HepG2 (cell line): ENCODE data around the gene VDAC2. TPM values are rescaled to one million over a fixed set of nuclear protein-coding genes. Genes with fewer than 3 reads are reported as not detected.

ENCODE experiments used
- ATF7-NPFF ChIP-seq: sonication (generic); formaldehyde crosslinking; IDR thresholded peaks from 2 replicates; pipeline ENCODE4 v1.8.1; 2023; ENCODE audit warnings: mild to moderate bottlenecking, low read depth, missing genetic modification reagents, moderate library complexity
- CBX1 ChIP-seq: IDR thresholded peaks from one replicate; pipeline ENCODE4 v1.6.1; 2016; ENCODE audit warnings: antibody characterized with exemption, low read depth
- ELF4 ChIP-seq: sonication (generic); formaldehyde crosslinking; IDR thresholded peaks from 2 replicates; pipeline ENCODE4 v1.5.0; 2020; ENCODE audit warnings: missing genetic modification reagents, mild to moderate bottlenecking, moderate library complexity, borderline replicate concordance
- HCFC1 ChIP-seq: fragments of 150-350 bp; IDR thresholded peaks from 2 replicates; pipeline ENCODE4 v1.6.1; 2014; ENCODE audit warnings: low read depth, low read length
- HNRNPL ChIP-seq: fragments of 200-400 bp; formaldehyde crosslinking; IDR thresholded peaks from 2 replicates; pipeline ENCODE4 v1.6.1; 2017; ENCODE audit warnings: mild to moderate bottlenecking, low read depth, low read length
- MAFF ChIP-seq: IDR thresholded peaks from 2 replicates; pipeline ENCODE4 v1.6.1; 2011; ENCODE audit warnings: low read depth, low read length, improper control_type of control experiment
- MYC ChIP-seq: sonication (generic); formaldehyde crosslinking; IDR thresholded peaks from 2 replicates; pipeline ENCODE4 v1.9.0; 2021; ENCODE audit warnings: missing genetic modification reagents, borderline replicate concordance
- NFE2 ChIP-seq: sonication (generic); formaldehyde crosslinking; IDR thresholded peaks from 2 replicates; pipeline ENCODE4 v1.4.0; 2020; ENCODE audit warnings: missing genetic modification reagents
- NPAS2 ChIP-seq: sonication (generic); formaldehyde crosslinking; IDR thresholded peaks from 2 replicates; pipeline ENCODE4 v1.8.0; 2022; ENCODE audit warnings: mild to moderate bottlenecking, missing genetic modification reagents, borderline replicate concordance
- PCBP2 ChIP-seq: fragments of 200-400 bp; formaldehyde crosslinking; optimal IDR thresholded peaks from 2 replicates; pipeline ENCODE3; 2018; ENCODE audit warnings: low read length, low read depth; ENCODE audit not compliant: poor library complexity, severe bottlenecking
- POLR2G ChIP-seq: fragments of 200-400 bp; formaldehyde crosslinking; IDR thresholded peaks from 2 replicates; pipeline ENCODE4 v1.6.1; 2018; ENCODE audit warnings: mild to moderate bottlenecking, low read depth, low read length, moderate library complexity
- SMAD1 ChIP-seq: sonication (generic); formaldehyde crosslinking; IDR thresholded peaks from 2 replicates; pipeline ENCODE4 v1.4.0; 2020; ENCODE audit warnings: missing genetic modification reagents, low read depth, mild to moderate bottlenecking, borderline replicate concordance
- TRIM24 ChIP-seq: sonication (generic); formaldehyde crosslinking; IDR thresholded peaks from 2 replicates; pipeline ENCODE4 v1.8.0; 2022; ENCODE audit warnings: mild to moderate bottlenecking, missing genetic modification reagents
- WIZ ChIP-seq: sonication (generic); formaldehyde crosslinking; IDR thresholded peaks from 2 replicates; pipeline ENCODE4 v1.5.1; 2020; ENCODE audit warnings: mild to moderate bottlenecking, missing genetic modification reagents
- ZBTB7A ChIP-seq: sonication (generic); formaldehyde crosslinking; IDR thresholded peaks from 2 replicates; pipeline ENCODE4 v1.8.0; 2022; ENCODE audit warnings: mild to moderate bottlenecking, missing genetic modification reagents
- ZFP62 ChIP-seq: sonication (generic); formaldehyde crosslinking; IDR thresholded peaks from 2 replicates; pipeline ENCODE4 v1.4.0; 2020; ENCODE audit warnings: missing genetic modification reagents
- ZNF224 ChIP-seq: sonication (generic); formaldehyde crosslinking; IDR thresholded peaks from 2 replicates; pipeline ENCODE4 v1.5.0; 2020; ENCODE audit warnings: mild to moderate bottlenecking, missing genetic modification reagents
- ZNF367 ChIP-seq: sonication (generic); formaldehyde crosslinking; IDR thresholded peaks from 2 replicates; pipeline ENCODE4 v1.4.0; 2020; ENCODE audit warnings: missing genetic modification reagents, borderline replicate concordance
- ZNF629 ChIP-seq: sonication (generic); formaldehyde crosslinking; conservative IDR thresholded peaks from 2 replicates; pipeline ENCODE4 v1.5.0; 2020; ENCODE audit warnings: missing genetic modification reagents
- ZNF670 ChIP-seq: sonication (generic); formaldehyde crosslinking; IDR thresholded peaks from 2 replicates; pipeline ENCODE4 v1.8.0; 2022; ENCODE audit warnings: mild to moderate bottlenecking, missing genetic modification reagents, borderline replicate concordance
- ZNF768 ChIP-seq: sonication (generic); formaldehyde crosslinking; IDR thresholded peaks from 2 replicates; pipeline ENCODE4 v1.4.0; 2020; ENCODE audit warnings: missing genetic modification reagents
- ZNF790 ChIP-seq: sonication (generic); formaldehyde crosslinking; IDR thresholded peaks from 2 replicates; pipeline ENCODE4 v1.8.0; 2022; ENCODE audit warnings: missing genetic modification reagents, mild to moderate bottlenecking, borderline replicate concordance
- ZNF850 ChIP-seq: sonication (generic); formaldehyde crosslinking; conservative IDR thresholded peaks from 2 replicates; pipeline ENCODE4 v1.9.0; 2021; ENCODE audit warnings: mild to moderate bottlenecking, missing genetic modification reagents
- polyA plus RNA-seq, 8 experiments: library from polyadenylated mRNA; depleted of rRNA in 3 of 8; stranded (reverse) in 7 of 8; unstranded in 1 of 8; fragments of >200 nt; fragmentation: Illumina TruSeq in 4 of 8; extraction: Trizol in 4 of 8; gene quantifications; 2 replicates each; pipeline versions ENCODE4 v1.2.1 to v1.2.3, GENCODE V29; 2011 to 2016; ENCODE audit warnings: low read depth in 4 of 8, missing spikeins in 1 of 8, mixed read lengths in 1 of 8; ENCODE audit not compliant: insufficient read depth in 1 of 8
- total RNA-seq, 5 experiments: library from RNA; depleted of rRNA; stranded (reverse); fragments of >200 nt; fragmentation: Illumina TruSeq; extraction: Trizol; gene quantifications; 2 replicates each; pipeline ENCODE4 v1.2.3, GENCODE V29; 2016; ENCODE audit warnings: low read depth in 1 of 5
- TF ChIP-seq, protein P1 (sequence below): sonication (generic); formaldehyde crosslinking; IDR thresholded peaks from 2 replicates; pipeline ENCODE4 v1.8.0; 2022; ENCODE audit warnings: mild to moderate bottlenecking, missing genetic modification reagents, moderate library complexity
- TF ChIP-seq, protein P2 (sequence below): sonication (generic); formaldehyde crosslinking; conservative IDR thresholded peaks from 2 replicates; pipeline ENCODE4 v1.8.0; 2022; ENCODE audit warnings: mild to moderate bottlenecking, moderate library complexity, missing genetic modification reagents
- TF ChIP-seq, protein P3 (sequence below): sonication (generic); formaldehyde crosslinking; IDR thresholded peaks from 2 replicates; pipeline ENCODE4 v1.4.0; 2020; ENCODE audit warnings: missing genetic modification reagents, borderline replicate concordance

Gene VDAC2
- total and polyA plus RNA-seq, 2 of the 13 experiments (the other 11 are each of a cell fraction or from before 2014, with no cell fraction given), result 67.9 to 222 TPM

DNA sequence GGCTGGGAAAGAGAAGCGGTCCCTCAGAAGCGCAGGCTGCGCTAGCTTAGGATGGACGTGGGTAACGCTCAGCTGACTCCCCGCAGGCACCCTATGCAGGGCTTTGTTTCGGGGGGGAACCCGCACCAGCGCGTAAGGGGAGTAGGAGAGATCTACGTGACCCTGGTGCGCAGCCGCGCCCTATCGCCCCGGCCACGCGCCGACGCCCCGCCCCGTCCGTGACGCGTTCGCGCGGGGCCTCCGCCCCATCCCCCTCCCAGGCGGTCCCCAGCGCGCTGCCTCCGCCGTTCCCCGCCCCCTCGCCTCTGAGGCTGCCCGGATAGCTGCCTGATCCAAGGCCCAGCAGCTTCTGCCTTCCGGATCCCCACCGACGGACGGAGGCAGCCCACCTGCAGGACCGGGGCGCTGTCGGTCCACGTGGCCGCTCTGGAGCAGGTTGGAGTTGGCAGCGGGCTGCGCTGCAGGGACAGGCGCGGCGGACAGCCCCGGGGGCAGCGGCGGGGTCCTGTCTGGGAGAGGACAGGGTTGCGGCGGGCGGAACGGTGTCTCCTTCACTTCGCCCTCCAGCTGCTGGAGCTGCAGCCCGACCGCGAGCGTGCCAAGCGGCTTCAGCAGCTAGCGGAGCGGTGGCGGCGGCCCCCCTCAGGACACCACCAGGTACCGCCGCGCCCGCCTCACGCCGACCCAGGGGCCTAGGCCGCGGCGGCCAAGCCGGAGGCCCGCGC is at the start of gene VDAC2 (continued):
- TF ChIP-seq, protein P1, sequence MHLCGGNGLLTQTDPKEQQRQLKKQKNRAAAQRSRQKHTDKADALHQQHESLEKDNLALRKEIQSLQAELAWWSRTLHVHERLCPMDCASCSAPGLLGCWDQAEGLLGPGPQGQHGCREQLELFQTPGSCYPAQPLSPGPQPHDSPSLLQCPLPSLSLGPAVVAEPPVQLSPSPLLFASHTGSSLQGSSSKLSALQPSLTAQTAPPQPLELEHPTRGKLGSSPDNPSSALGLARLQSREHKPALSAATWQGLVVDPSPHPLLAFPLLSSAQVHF (CRISPR knock-in tag), result peak; percentile 35; the same call in 1 of the 2 replicates
- TF ChIP-seq, protein P2, sequence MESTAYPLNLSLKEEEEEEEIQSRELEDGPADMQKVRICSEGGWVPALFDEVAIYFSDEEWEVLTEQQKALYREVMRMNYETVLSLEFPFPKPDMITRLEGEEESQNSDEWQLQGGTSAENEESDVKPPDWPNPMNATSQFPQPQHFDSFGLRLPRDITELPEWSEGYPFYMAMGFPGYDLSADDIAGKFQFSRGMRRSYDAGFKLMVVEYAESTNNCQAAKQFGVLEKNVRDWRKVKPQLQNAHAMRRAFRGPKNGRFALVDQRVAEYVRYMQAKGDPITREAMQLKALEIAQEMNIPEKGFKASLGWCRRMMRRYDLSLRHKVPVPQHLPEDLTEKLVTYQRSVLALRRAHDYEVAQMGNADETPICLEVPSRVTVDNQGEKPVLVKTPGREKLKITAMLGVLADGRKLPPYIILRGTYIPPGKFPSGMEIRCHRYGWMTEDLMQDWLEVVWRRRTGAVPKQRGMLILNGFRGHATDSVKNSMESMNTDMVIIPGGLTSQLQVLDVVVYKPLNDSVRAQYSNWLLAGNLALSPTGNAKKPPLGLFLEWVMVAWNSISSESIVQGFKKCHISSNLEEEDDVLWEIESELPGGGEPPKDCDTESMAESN (CRISPR knock-in tag), result peak; percentile 77; the same call in 1 of the 2 replicates
- peak; percentile 79 for TF ChIP-seq POLR2G
- TF ChIP-seq MAFF, result no peak
- peak; percentile 70; the same call in 1 of the 2 replicates for TF ChIP-seq SMAD1 (CRISPR knock-in tag)
- TF ChIP-seq ZNF790, result 0 out of 2 replicates have a peak, but pooled peaks have one; percentile 69
- 0 out of 2 replicates have a peak, but pooled peaks have one; percentile 2 for TF ChIP-seq ZNF629 (CRISPR knock-in tag)
- no peak for TF ChIP-seq ZNF367 (CRISPR knock-in tag)
- TF ChIP-seq TRIM24 (CRISPR knock-in tag), result peak; percentile 68; the same call in 1 of the 2 replicates
- peak; percentile 39; the same call in 1 of the 2 replicates for TF ChIP-seq ATF7-NPFF
- no peak for TF ChIP-seq ZBTB7A (CRISPR knock-in tag)
- TF ChIP-seq NFE2 (CRISPR knock-in tag), result no peak
- TF ChIP-seq, protein P3, sequence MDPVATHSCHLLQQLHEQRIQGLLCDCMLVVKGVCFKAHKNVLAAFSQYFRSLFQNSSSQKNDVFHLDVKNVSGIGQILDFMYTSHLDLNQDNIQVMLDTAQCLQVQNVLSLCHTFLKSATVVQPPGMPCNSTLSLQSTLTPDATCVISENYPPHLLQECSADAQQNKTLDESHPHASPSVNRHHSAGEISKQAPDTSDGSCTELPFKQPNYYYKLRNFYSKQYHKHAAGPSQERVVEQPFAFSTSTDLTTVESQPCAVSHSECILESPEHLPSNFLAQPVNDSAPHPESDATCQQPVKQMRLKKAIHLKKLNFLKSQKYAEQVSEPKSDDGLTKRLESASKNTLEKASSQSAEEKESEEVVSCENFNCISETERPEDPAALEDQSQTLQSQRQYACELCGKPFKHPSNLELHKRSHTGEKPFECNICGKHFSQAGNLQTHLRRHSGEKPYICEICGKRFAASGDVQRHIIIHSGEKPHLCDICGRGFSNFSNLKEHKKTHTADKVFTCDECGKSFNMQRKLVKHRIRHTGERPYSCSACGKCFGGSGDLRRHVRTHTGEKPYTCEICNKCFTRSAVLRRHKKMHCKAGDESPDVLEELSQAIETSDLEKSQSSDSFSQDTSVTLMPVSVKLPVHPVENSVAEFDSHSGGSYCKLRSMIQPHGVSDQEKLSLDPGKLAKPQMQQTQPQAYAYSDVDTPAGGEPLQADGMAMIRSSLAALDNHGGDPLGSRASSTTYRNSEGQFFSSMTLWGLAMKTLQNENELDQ (CRISPR knock-in tag), result no peak
- TF ChIP-seq ZNF224, result no peak
- peak; percentile 61; the same call in 1 of the 2 replicates for TF ChIP-seq HCFC1
- TF ChIP-seq MYC (CRISPR knock-in tag), result peak; percentile 92
- no peak for TF ChIP-seq HNRNPL
- TF ChIP-seq ZNF670 (CRISPR knock-in tag), result 0 out of 2 replicates have a peak, but pooled peaks have one; percentile 52
- no peak for TF ChIP-seq ZFP62 (CRISPR knock-in tag)
- no peak for TF ChIP-seq NPAS2 (CRISPR knock-in tag)
- TF ChIP-seq ZNF850 (CRISPR knock-in tag), result 0 out of 2 replicates have a peak, but pooled peaks have one; percentile 58
- TF ChIP-seq ZNF768 (CRISPR knock-in tag), result peak; percentile 22; the same call in 1 of the 2 replicates
- 0 out of 2 replicates have a peak, but pooled peaks have one; percentile 44 for TF ChIP-seq WIZ (CRISPR knock-in tag)
- TF ChIP-seq CBX1, result no peak
- TF ChIP-seq ELF4 (CRISPR knock-in tag), result no peak
- TF ChIP-seq PCBP2, result no peak
